ENCODE data around the gene PPP1R9B.

PPP1R9B gene

GRCh38 chr17:50123649-50124349 lies 26.7 kb downstream of the PPP1R9B start:
- no peak overlapping the region for H3K4me3 ChIP-seq (replicated peaks in 1 of 2; ENCODE audit: low read depth in 2 of 2, low read length in 2 of 2)

GRCh38 chr17:50122945-50123344 lies 27.5 kb downstream of the PPP1R9B start:
- DNase-seq (ENCODE audit: low read depth in 2 of 2): no peak
- H3K4me3 ChIP-seq (replicated peaks in 1 of 2; ENCODE audit: low read depth in 2 of 2, low read length in 2 of 2): no peak overlapping the region
- no peak for TF ChIP-seq CTCF (IDR thresholded peaks at IDR 0.05; ENCODE audit: low read depth, low read length)

More at GRCh38 chr17:50123649-50124349, 26.7 kb downstream of the PPP1R9B start:
- DNase-seq (ENCODE audit: low read depth in 2 of 2): no peak
- TF ChIP-seq CTCF (IDR thresholded peaks at IDR 0.05; ENCODE audit: low read depth, low read length): no peak

GRCh38 chr17:50120475-50121253 lies 29.8 kb downstream of the PPP1R9B start:
- no peak for DNase-seq (ENCODE audit: low read depth in 2 of 2)
- no peak for TF ChIP-seq CTCF (IDR thresholded peaks at IDR 0.05; ENCODE audit: low read depth, low read length)
- H3K4me3 ChIP-seq (replicated peaks in 1 of 2; ENCODE audit: low read depth in 2 of 2, low read length in 2 of 2): no peak overlapping the region

DNA sequence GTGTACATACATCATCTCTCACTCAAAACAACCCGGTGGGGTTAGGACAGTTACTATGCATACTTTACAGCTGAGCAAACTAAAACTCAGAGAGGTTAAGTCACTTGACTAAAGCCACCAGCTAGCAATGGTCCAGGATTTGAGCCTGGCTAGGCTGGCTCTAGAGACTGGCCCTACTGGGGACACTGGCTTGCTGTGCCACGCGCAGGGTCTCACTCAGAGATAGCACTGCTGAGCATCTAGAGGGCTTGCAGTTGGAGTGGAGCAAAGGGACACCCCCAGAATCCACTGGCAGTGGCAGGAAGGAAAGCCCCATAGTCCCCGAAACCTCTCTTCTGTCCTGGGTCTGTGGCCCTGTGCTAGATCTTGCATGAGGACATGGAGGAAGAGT lies 31.7 kb downstream of the PPP1R9B start:
- H3K4me3 ChIP-seq (replicated peaks in 1 of 2; ENCODE audit: low read depth in 2 of 2, low read length in 2 of 2): no peak overlapping the region

DNA sequence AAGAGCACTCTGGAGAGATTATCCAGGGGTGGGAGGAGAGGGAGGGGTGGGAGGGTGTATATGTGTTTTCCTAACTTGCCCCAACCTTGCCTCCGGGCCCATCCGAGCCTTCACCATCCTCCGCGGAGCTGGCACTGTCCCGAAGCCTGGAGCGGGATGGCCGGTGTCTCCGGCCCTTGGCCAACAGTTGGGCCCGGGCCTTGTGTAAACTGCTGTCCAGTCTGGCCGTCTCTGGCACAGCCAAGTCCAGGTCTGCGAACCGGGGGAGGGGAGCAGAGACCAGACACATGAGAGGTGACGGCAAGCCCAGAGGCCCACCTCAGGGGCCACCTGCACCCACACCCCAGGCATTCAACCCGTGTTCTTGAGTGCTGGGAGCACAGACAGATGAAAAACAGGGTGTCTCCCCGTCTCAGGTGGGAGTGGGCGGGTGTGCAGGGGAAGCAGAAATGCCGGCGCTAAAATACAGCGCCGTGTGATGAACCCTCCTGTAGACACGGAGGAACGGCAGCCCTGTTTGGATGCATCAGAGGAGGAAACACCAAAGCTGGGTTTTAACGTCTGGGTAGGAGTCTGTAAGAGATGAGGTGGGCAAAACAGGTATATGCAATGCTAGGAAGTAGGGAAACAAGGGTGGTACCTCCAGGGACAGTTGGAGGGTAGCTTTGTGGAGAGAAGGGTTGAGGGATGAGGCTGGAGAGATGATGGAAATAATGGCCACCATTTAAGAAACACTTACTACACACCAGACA lies 32.2 kb downstream of the PPP1R9B start:
- no peak for TF ChIP-seq CTCF (IDR thresholded peaks at IDR 0.05; ENCODE audit: low read depth, low read length)
- no peak overlapping the region for H3K4me3 ChIP-seq (replicated peaks in 1 of 2; ENCODE audit: low read depth in 2 of 2, low read length in 2 of 2)
- DNase-seq (ENCODE audit: low read depth in 2 of 2): no peak

More for the DNA sequence above, 31.7 kb downstream of the PPP1R9B start:
- no peak for DNase-seq (ENCODE audit: low read depth in 2 of 2)
- no peak for TF ChIP-seq CTCF (IDR thresholded peaks at IDR 0.05; ENCODE audit: low read depth, low read length)

GRCh38 chr17:50117202-50118051 lies 33.0 kb downstream of the PPP1R9B start:
- DNase-seq (ENCODE audit: low read depth in 2 of 2): peak; percentile 39 to 65
- TF ChIP-seq CTCF (IDR thresholded peaks at IDR 0.05; ENCODE audit: low read depth, low read length): peak; percentile 28
- no peak overlapping the region for H3K4me3 ChIP-seq (replicated peaks in 1 of 2; ENCODE audit: low read depth in 2 of 2, low read length in 2 of 2)
